IMR-90 (cell line): ENCODE data around the gene NTM. TPM values are rescaled to one million over a fixed set of nuclear protein-coding genes. Genes with fewer than 3 reads are reported as not detected.

Source experiments
- ATAC-seq: fragments of 200-7000 bp; cut with Tn5 transposase; 2 replicates; pipeline ENCODE4 v1.9.1; 2020; ENCODE audit warnings: low read depth, mild to moderate bottlenecking, moderate library complexity
- BruUV-seq: library from RNA; stranded (reverse); fragments of 400-500 nt; replicated peaks from 2 replicates; lab custom pipeline; 2021; lab: Mats Ljungman, UMichigan
- CTCF ChIA-PET: fragments of 300-600 bp; formaldehyde crosslinking; extraction: SDS; loops from one replicate; lab custom pipeline; 2021; ENCODE audit warnings: antibody characterized with exemption; lab: Yijun Ruan, JAX
- POLR2A ChIA-PET: fragments of 300-600 bp; sonication (Branson Sonifier 250); formaldehyde crosslinking; loops from one replicate; lab custom pipeline; 2022; ENCODE audit warnings: antibody characterized with exemption; ENCODE audit not compliant: unreplicated experiment; lab: Charles Lee
- DNase-seq: peaks from one replicate; pipeline ENCODE4 v3.0.0; 2013
- H2AFZ ChIP-seq: replicated peaks from 2 replicates; pipeline ENCODE3; 2013; ENCODE audit warnings: low read length, mild to moderate bottlenecking; ENCODE audit not compliant: poor library complexity
- H2AK5ac ChIP-seq: 2 replicates; pipeline ENCODE4 v1.6.1; 2013; ENCODE audit warnings: low read depth, low read length, inconsistent platforms
- H2AK9ac ChIP-seq: replicated peaks from 2 replicates; pipeline ENCODE3; 2013; ENCODE audit warnings: mild to moderate bottlenecking, low read depth, low read length, moderate library complexity; ENCODE audit not compliant: poor library complexity
- H2BK120ac ChIP-seq: 2 replicates; pipeline ENCODE4 v1.6.1; 2013; ENCODE audit warnings: low read depth, low read length, inconsistent platforms
- H2BK15ac ChIP-seq: 3 replicates; pipeline ENCODE4 v1.6.1; 2013; ENCODE audit warnings: low read depth, low read length, inconsistent platforms
- H2BK20ac ChIP-seq: 2 replicates; pipeline ENCODE4 v1.6.1; 2013; ENCODE audit warnings: low read depth, mild to moderate bottlenecking, inconsistent platforms, low read length, moderate library complexity
- H2BK5ac ChIP-seq: 2 replicates; pipeline ENCODE4 v1.6.1; 2013; ENCODE audit warnings: mild to moderate bottlenecking, low read depth, low read length, inconsistent platforms; ENCODE audit not compliant: poor library complexity, severe bottlenecking
- H3K14ac ChIP-seq: replicated peaks from 2 replicates; pipeline ENCODE4 v1.6.1; 2013; ENCODE audit warnings: low read depth, low read length, inconsistent platforms
- H3K18ac ChIP-seq: 2 replicates; pipeline ENCODE4 v1.6.1; 2013; ENCODE audit warnings: low read depth, low read length, control low read depth
- H3K23ac ChIP-seq: 2 replicates; pipeline ENCODE4 v1.6.1; 2013; ENCODE audit warnings: low read depth, low read length, inconsistent platforms
- H3K27ac ChIP-seq: 2 replicates; pipeline ENCODE4 v1.5.1; 2013; ENCODE audit warnings: mild to moderate bottlenecking, control low read depth, low read length; ENCODE audit not compliant: insufficient read depth
- H3K27me3 ChIP-seq: 2 replicates; pipeline ENCODE4 v1.6.1; 2013; ENCODE audit warnings: low read length; ENCODE audit not compliant: control insufficient read depth, insufficient read depth
- H3K36me3 ChIP-seq: 2 replicates; pipeline ENCODE4 v1.6.1; 2013; ENCODE audit warnings: low read length, mixed read lengths; ENCODE audit not compliant: control insufficient read depth, insufficient read depth
- H3K4ac ChIP-seq: 2 replicates; pipeline ENCODE4 v1.6.1; 2013; ENCODE audit warnings: low read depth, low read length, inconsistent platforms
- H3K4me1 ChIP-seq: 2 replicates; pipeline ENCODE4 v1.6.1; 2013; ENCODE audit warnings: low read length, mixed read lengths; ENCODE audit not compliant: control insufficient read depth, insufficient read depth
- H3K4me2 ChIP-seq: 2 replicates; pipeline ENCODE4 v1.6.1; 2013; ENCODE audit warnings: low read depth, mild to moderate bottlenecking, control low read depth, low read length, moderate library complexity
- H3K4me3 ChIP-seq: 2 replicates; pipeline ENCODE4 v1.5.1; 2013; ENCODE audit warnings: low read depth, mild to moderate bottlenecking, control low read depth, low read length, moderate library complexity; ENCODE audit not compliant: insufficient read depth
- H3K56ac ChIP-seq: 2 replicates; pipeline ENCODE4 v1.6.1; 2013; ENCODE audit warnings: low read length, inconsistent platforms; ENCODE audit not compliant: insufficient read depth; ENCODE audit errors: extremely low read depth
- H3K79me1 ChIP-seq, 2 experiments: 2 replicates each; pipeline ENCODE4 v1.6.1; 2013; ENCODE audit warnings: low read length in 2 of 2, inconsistent platforms in 1 of 2, low read depth in 1 of 2
- H3K9ac ChIP-seq: 2 replicates; pipeline ENCODE4 v1.6.1; 2013; ENCODE audit warnings: low read depth, low read length, control low read depth
- H3K9me1 ChIP-seq: 2 replicates; pipeline ENCODE4 v1.6.1; 2013; ENCODE audit warnings: low read length, inconsistent platforms; ENCODE audit not compliant: insufficient read depth
- H3K9me3 ChIP-seq: 2 replicates; pipeline ENCODE4 v1.6.1; 2013; ENCODE audit warnings: low read length; ENCODE audit not compliant: control insufficient read depth, insufficient read depth
- H4K20me1 ChIP-seq: 2 replicates; pipeline ENCODE4 v1.6.1; 2013; ENCODE audit warnings: low read length, inconsistent platforms; ENCODE audit not compliant: insufficient read depth
- H4K5ac ChIP-seq: 2 replicates; pipeline ENCODE4 v1.6.1; 2013; ENCODE audit warnings: mild to moderate bottlenecking, low read depth, low read length, control low read depth
- H4K8ac ChIP-seq, 2 experiments: 2 replicates each; pipeline ENCODE4 v1.6.1; 2013; ENCODE audit warnings: low read depth in 2 of 2, low read length in 2 of 2, control low read depth in 1 of 2, inconsistent platforms in 1 of 2
- H4K91ac ChIP-seq: 2 replicates; pipeline ENCODE4 v1.6.1; 2013; ENCODE audit warnings: low read depth, low read length, inconsistent platforms; ENCODE audit not compliant: insufficient read depth
- BHLHE40 ChIP-seq: fragments of 150-350 bp; IDR thresholded peaks from 2 replicates; pipeline ENCODE4 v1.6.1; 2016; ENCODE audit warnings: mild to moderate bottlenecking, low read depth, low read length
- CEBPB ChIP-seq: IDR thresholded peaks from 2 replicates; pipeline ENCODE4 v1.6.1; 2012; ENCODE audit warnings: low read depth, low read length, improper control_type of control experiment
- CHD1 ChIP-seq: IDR thresholded peaks from 2 replicates; pipeline ENCODE4 v1.6.1; 2012; ENCODE audit warnings: low read depth, low read length, improper control_type of control experiment
- FOS ChIP-seq: fragments of 150-350 bp; IDR thresholded peaks from 2 replicates; pipeline ENCODE4 v1.6.1; 2016; ENCODE audit warnings: low read depth, low read length
- MAFK ChIP-seq: IDR thresholded peaks from 2 replicates; pipeline ENCODE4 v1.6.1; 2012; ENCODE audit warnings: low read depth, low read length, improper control_type of control experiment
- MAZ ChIP-seq: IDR thresholded peaks from 2 replicates; pipeline ENCODE4 v1.6.1; 2012; ENCODE audit warnings: low read depth, mild to moderate bottlenecking, low read length, improper control_type of control experiment, moderate library complexity, borderline replicate concordance
- MXI1 ChIP-seq: IDR thresholded peaks from 2 replicates; pipeline ENCODE4 v1.6.1; 2012; ENCODE audit warnings: low read depth, mild to moderate bottlenecking, low read length, moderate library complexity, borderline replicate concordance
- NFE2L2 ChIP-seq: fragments of 150-350 bp; IDR thresholded peaks from 2 replicates; pipeline ENCODE4 v1.6.1; 2016; ENCODE audit warnings: low read depth, mild to moderate bottlenecking, low read length
- POLR2A ChIP-seq: IDR thresholded peaks from 2 replicates; pipeline ENCODE4 v1.6.1; 2012; ENCODE audit warnings: mild to moderate bottlenecking, low read depth, low read length
- RAD21 ChIP-seq: IDR thresholded peaks from 2 replicates; pipeline ENCODE4 v1.6.1; 2012; ENCODE audit warnings: low read length, improper control_type of control experiment
- RCOR1 ChIP-seq: IDR thresholded peaks from 2 replicates; pipeline ENCODE4 v1.6.1; 2012; ENCODE audit warnings: mild to moderate bottlenecking, low read length, improper control_type of control experiment; ENCODE audit not compliant: insufficient replicate concordance
- RFX5 ChIP-seq: IDR thresholded peaks from 2 replicates; pipeline ENCODE4 v1.8.0; 2012; ENCODE audit warnings: low read depth, mild to moderate bottlenecking, low read length, moderate library complexity
- SMC3 ChIP-seq: fragments of 150-350 bp; IDR thresholded peaks from 2 replicates; pipeline ENCODE4 v1.6.1; 2016; ENCODE audit warnings: low read depth, mild to moderate bottlenecking, antibody characterized with exemption, low read length, moderate library complexity
- WGBS, 2 experiments: methylation state at CpG; one replicate each; pipeline versions ENCODE4 v1.1.5 to v1.1.7; 2013; ENCODE audit warnings: missing lambda C conversion rate in 2 of 2; ENCODE audit not compliant: insufficient read length in 1 of 2; ENCODE audit errors: extremely low coverage in 2 of 2; 5-methylcytosine and 5-hydroxymethylcytosine counted together
- dilution Hi-C: fragments of 300-500 bp; cut with HindIII; formaldehyde crosslinking; loops from one replicate; pipeline ENCODE4 v1.14.3; 2018; ENCODE audit warnings: low sequenced_read_pairs; ENCODE audit not compliant: unreplicated experiment
- in situ Hi-C: fragments of 300-500 bp; cut with MboI; formaldehyde crosslinking; loops from 3 replicates; pipeline ENCODE4 v1.14.3; 2019; ENCODE audit warnings: low sequenced_read_pairs, inconsistent platforms, mixed read lengths
- intact Hi-C: fragments of 100-400 bp; cut with micrococcal nuclease; formaldehyde crosslinking; loops from 2 replicates; pipeline ENCODE4 v1.10.0; 2022
- polyA plus RNA-seq, 3 experiments: library from polyadenylated mRNA; depleted of rRNA; stranded (reverse); fragments of >200 nt; gene quantifications; 2 replicates each; pipeline ENCODE4 v1.2.3, GENCODE V29; 2012; ENCODE audit warnings: low replicate concordance in 1 of 3
- total RNA-seq: library from RNA; depleted of rRNA; stranded (reverse); fragments of >200 nt; gene quantifications from 2 replicates; pipeline ENCODE4 v1.2.3, GENCODE V29; 2012
- TF ChIP-seq, protein P1 (sequence below): fragments of 150-350 bp; IDR thresholded peaks from 2 replicates; pipeline ENCODE4 v1.6.1; 2017; ENCODE audit warnings: mild to moderate bottlenecking, antibody characterized with exemption, low read length, low read depth
- TF ChIP-seq, protein P2 (sequence below): fragments of 150-350 bp; IDR thresholded peaks from 2 replicates; pipeline ENCODE4 v1.6.1; 2016; ENCODE audit warnings: low read depth, mild to moderate bottlenecking, low read length, moderate library complexity, borderline replicate concordance
- TF ChIP-seq, protein P3 (sequence below): conservative IDR thresholded peaks from 2 replicates; pipeline ENCODE4 v1.5.1; 2012; ENCODE audit warnings: mild to moderate bottlenecking, low read depth, low read length, improper control_type of control experiment

The NTM gene
- total and polyA plus RNA-seq, 2 of the 4 experiments (the other 2 are of a cell fraction), result 19.5 to 25.5 TPM

DNA sequence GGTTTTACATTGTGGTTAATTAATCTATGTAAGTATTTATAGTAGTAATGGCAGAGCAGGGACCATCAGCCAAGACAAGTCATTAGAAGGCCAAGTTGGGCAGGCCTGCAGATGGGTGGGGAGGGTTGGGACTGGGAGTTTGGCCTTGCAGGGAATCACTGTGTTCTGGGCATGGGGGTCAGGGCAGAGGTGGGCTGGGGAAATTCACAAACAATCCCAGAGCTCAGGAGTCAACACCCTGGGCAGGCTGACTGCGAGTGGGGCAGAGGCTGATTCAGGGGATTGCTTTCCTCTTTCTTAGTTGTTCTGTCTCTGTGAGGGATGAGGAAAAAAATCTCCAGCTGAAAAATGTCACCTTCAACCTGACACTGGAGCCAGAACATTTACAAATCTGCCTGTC is 322.5 kb downstream of the NTM start:
- Histone ChIP-seq H2BK15ac (no peak overlapping the region), H2AK5ac (no peak overlapping the region), H4K8ac (no peak overlapping the region), H3K4me2 (no peak overlapping the region), H2AFZ (no peak overlapping the region), H4K20me1 (no peaks in the 10 kb centered on the region), H3K9me3 (no peaks in the 10 kb centered on the region), H3K79me1 (no peaks in the 10 kb centered on the region), H3K4me3 (no peak overlapping the region), H3K27ac (no peak overlapping the region), H4K5ac (no peak overlapping the region), H3K9ac (no peak overlapping the region), H3K23ac (no peak overlapping the region), H3K56ac (no peak overlapping the region), H2AK9ac (no peak overlapping the region), H2BK120ac (no peak overlapping the region), H3K9me1 (no peaks in the 10 kb centered on the region), H3K18ac (no peak overlapping the region), H3K4me1 (peaks cover 4% of the 10 kb centered on the region; the same call in 1 of the 2 replicates), H2BK5ac (no peak overlapping the region), H3K27me3 (no peaks in the 10 kb centered on the region; the same call in 1 of the 2 replicates), H2BK20ac (no peak overlapping the region), H3K14ac (no peak overlapping the region), H4K91ac (no peak overlapping the region), H3K36me3 (no peaks in the 10 kb centered on the region), H3K4ac (no peak overlapping the region)
- intact Hi-C loops, result loop anchor here (10.0 kb wide), 1 partner anchor 602 kb away; no protein-coding TSS in a partner anchor
- WGBS, 2 experiments, result no CpG with 5 or more reads among the region's 1 CpG
- CTCF ChIA-PET, result interaction anchor here (2.0 to 2.1 kb wide), 2 partner anchors 19 to 219 kb away, joined by 6 read pairs; no protein-coding TSS in a partner anchor
- no TSS peak for BruUV-seq
- ATAC-seq (no peak), DNase-seq (no peak)
- no peak for TF ChIP-seq RFX5
- no peak for TF ChIP-seq FOS
- TF ChIP-seq RAD21, result no peak
- TF ChIP-seq, protein P1, sequence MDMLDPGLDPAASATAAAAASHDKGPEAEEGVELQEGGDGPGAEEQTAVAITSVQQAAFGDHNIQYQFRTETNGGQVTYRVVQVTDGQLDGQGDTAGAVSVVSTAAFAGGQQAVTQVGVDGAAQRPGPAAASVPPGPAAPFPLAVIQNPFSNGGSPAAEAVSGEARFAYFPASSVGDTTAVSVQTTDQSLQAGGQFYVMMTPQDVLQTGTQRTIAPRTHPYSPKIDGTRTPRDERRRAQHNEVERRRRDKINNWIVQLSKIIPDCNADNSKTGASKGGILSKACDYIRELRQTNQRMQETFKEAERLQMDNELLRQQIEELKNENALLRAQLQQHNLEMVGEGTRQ, result no peak
- TF ChIP-seq BHLHE40, result no peak
- TF ChIP-seq, protein P2, sequence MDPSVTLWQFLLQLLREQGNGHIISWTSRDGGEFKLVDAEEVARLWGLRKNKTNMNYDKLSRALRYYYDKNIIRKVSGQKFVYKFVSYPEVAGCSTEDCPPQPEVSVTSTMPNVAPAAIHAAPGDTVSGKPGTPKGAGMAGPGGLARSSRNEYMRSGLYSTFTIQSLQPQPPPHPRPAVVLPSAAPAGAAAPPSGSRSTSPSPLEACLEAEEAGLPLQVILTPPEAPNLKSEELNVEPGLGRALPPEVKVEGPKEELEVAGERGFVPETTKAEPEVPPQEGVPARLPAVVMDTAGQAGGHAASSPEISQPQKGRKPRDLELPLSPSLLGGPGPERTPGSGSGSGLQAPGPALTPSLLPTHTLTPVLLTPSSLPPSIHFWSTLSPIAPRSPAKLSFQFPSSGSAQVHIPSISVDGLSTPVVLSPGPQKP, result no peak
- no peak for TF ChIP-seq MXI1
- TF ChIP-seq SMC3, result no peak
- TF ChIP-seq CHD1, result no peak
- TF ChIP-seq, protein P3, sequence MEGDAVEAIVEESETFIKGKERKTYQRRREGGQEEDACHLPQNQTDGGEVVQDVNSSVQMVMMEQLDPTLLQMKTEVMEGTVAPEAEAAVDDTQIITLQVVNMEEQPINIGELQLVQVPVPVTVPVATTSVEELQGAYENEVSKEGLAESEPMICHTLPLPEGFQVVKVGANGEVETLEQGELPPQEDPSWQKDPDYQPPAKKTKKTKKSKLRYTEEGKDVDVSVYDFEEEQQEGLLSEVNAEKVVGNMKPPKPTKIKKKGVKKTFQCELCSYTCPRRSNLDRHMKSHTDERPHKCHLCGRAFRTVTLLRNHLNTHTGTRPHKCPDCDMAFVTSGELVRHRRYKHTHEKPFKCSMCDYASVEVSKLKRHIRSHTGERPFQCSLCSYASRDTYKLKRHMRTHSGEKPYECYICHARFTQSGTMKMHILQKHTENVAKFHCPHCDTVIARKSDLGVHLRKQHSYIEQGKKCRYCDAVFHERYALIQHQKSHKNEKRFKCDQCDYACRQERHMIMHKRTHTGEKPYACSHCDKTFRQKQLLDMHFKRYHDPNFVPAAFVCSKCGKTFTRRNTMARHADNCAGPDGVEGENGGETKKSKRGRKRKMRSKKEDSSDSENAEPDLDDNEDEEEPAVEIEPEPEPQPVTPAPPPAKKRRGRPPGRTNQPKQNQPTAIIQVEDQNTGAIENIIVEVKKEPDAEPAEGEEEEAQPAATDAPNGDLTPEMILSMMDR, result no peak
- no peak for TF ChIP-seq RCOR1
- TF ChIP-seq CEBPB, result no peak
- no peak for TF ChIP-seq MAFK
- TF ChIP-seq POLR2A, result no peak
- TF ChIP-seq NFE2L2, result no peak
- TF ChIP-seq MAZ, result no peak
- dilution Hi-C loops, result no loop called here
- in situ Hi-C loops, result no loop called here
- POLR2A ChIA-PET, result no interaction called here
